GM18498 (cell line): ENCODE measurements around the gene CST4.
"Not testable (repeated sequence)": the region's sequence is repeated elsewhere in the genome, so short reads cannot be mapped to it uniquely, and the experiment has no call there.

Source experiments
- ATAC-seq: cut with Tn5 transposase; IDR thresholded peaks from one replicate; pipeline ENCODE4 v1.9.1; 2021; ENCODE audit warnings: mild to moderate bottlenecking, moderate library complexity; ENCODE audit not compliant: unreplicated experiment

The CST4 gene, protein sequence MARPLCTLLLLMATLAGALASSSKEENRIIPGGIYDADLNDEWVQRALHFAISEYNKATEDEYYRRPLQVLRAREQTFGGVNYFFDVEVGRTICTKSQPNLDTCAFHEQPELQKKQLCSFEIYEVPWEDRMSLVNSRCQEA

DNA sequence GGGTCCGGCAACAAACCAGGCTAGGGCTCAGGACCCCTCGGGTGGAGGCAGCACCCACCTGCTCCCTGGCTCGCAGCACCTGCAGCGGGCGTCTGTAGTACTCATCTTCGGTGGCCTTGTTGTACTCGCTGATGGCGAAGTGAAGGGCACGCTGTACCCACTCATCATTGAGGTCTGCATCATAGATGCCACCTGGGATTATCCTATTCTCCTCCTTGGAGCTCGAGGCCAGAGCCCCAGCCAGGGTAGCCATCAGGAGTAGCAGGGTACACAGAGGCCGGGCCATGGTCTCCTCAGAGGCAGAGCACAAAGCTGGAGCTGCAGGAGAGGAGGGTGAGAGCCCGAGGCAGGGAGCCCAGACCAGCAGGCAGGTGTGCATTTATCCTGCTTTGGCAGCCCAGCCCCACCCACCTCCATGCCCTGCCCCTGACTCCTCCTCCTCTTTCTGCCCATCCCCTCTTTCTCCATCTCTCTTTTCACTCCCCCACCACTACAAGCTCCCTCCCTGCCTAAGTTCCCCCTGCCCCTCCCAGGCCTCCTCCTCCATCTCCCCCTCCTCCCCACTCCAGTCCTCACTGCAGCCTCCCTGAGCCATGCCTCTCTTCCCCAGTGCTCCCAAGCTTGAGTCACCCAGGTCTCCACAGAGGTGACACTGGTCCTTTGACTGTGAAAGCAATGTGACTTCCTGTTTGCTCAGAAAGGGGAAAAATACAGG is at the start of gene CST4:
TSS of gene CST4 (minus strand) at position 355 of the 715 bp plus-strand sequence. CDS start at position 286, 69 bp downstream.
- not testable (repeated sequence) for ATAC-seq

DNA sequence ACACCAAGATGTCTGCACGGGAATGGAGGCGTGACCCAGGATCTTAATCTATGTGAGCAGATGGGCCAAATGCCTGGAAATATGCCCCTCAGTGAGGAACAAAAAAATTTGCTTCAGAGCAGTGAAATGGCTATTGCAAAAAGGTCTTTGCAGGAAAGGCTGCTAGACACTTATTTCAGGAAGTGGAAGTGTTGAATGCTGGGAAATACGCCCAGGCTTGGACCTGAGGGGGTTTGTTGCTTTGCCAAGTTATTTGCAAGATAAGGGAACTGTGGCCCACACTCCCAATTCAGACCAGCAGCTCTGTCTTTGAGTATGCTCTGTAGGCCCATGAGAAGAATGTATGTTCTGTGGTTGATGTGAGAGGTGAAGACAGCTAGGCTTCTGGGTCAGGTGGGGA is 46.6 kb upstream of the CST4 start:
- ATAC-seq, result not testable (repeated sequence)

- not testable (repeated sequence) for ATAC-seq
Observed at GRCh38 chr20:23734949-23735348, 46.1 kb upstream of the CST4 start.

- not testable (repeated sequence) for ATAC-seq
Observed at GRCh38 chr20:23734440-23734839, 45.6 kb upstream of the CST4 start.

GRCh38 chr20:23727016-23727415 is 38.2 kb upstream of the CST4 start:
- no peak for ATAC-seq

DNA sequence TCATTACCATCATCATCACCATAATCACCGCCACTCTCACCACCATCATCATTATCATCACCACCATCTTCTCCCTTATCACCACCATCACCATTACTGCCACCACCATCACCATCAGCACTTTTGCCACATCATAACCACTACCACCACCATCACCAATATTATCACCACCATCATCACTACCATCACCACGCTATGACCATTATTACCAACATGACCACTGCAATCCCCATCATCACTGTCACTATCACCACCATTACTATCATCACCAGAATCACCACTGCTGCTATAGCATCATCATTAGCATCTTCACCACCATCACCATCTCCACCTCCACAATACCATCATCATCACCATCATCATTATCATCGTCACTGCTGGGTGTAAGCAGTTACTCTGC is 36.3 kb upstream of the CST4 start:
- ATAC-seq, result no peak

- peak; percentile 79 for ATAC-seq
Observed at GRCh38 chr20:23723659-23724307, 34.9 kb upstream of the CST4 start.

DNA sequence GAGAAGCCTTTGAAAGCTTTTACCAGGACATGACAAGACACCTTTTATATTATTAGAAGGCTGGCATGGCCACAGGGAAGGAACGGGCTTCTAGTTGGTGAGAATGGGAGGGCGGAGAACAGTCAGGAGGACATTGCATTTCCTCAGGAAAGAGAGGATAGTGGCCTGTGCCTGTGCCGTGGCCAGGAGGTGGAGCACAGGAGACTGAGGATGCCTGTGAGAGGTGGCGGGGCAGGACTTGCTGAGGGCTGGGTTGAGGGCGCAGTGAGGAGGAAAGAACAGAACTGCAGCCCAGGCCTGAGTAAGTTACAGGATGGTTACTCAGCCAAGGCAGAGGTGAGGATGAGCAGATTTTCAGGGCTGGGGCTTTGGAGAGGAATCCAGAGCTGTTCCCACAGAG is 34.0 kb upstream of the CST4 start:
- ATAC-seq, result not testable (repeated sequence)

DNA sequence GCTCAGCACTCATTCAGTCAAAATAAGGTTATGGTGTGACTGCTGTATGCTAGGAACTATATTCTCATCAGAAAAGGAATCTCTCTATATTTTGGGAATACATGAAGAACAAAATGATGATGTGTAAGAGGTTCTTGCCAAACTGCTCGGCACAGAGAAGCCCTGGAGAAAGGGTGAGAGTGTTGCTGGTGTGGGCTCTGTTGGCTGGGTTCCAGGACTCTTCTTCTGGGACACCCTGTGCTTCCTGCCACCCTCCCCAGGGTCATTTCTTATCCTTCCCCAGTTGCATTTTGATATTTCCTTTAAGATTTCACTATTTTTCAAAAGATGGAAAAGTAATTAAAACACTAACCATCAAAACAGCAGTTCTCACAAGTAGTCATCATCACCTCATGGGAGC is 33.1 kb upstream of the CST4 start:
- no peak for ATAC-seq

DNA sequence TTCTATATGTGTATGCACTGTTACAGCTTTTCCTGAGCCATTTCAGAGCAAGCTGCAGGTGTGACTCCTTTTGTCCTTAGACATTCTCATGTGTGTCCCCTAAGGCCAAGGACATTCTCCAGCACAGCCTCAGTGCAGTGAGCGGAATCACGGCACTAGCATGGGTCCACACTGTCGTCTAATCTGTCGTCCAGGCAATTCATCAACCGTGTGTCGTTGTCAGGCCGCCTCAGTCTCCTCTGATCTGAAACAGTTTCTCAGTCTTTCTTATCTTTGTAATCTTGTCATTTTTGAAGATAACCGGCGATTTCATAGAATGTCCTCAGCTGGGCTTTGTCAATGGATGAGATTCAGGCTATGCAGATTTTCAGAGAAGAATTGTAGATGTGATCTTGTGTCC is 30.5 kb upstream of the CST4 start:
- not testable (repeated sequence) for ATAC-seq

- not testable (repeated sequence) for ATAC-seq
Observed at GRCh38 chr20:23711778-23712177, 22.9 kb upstream of the CST4 start.

- no peak for ATAC-seq
Observed at GRCh38 chr20:23710771-23711170, 21.9 kb upstream of the CST4 start.

GRCh38 chr20:23705895-23706294 is 17.1 kb upstream of the CST4 start:
- ATAC-seq, result no peak

- no peak for ATAC-seq
Observed at GRCh38 chr20:23702021-23702420, 13.2 kb upstream of the CST4 start.

- no peak for ATAC-seq
Observed at GRCh38 chr20:23700931-23701330, 12.1 kb upstream of the CST4 start.

GRCh38 chr20:23697947-23698346 is 9.1 kb upstream of the CST4 start:
- no peak for ATAC-seq

GRCh38 chr20:23695068-23695395 is 6.2 kb upstream of the CST4 start:
- ATAC-seq, result not testable (repeated sequence)

DNA sequence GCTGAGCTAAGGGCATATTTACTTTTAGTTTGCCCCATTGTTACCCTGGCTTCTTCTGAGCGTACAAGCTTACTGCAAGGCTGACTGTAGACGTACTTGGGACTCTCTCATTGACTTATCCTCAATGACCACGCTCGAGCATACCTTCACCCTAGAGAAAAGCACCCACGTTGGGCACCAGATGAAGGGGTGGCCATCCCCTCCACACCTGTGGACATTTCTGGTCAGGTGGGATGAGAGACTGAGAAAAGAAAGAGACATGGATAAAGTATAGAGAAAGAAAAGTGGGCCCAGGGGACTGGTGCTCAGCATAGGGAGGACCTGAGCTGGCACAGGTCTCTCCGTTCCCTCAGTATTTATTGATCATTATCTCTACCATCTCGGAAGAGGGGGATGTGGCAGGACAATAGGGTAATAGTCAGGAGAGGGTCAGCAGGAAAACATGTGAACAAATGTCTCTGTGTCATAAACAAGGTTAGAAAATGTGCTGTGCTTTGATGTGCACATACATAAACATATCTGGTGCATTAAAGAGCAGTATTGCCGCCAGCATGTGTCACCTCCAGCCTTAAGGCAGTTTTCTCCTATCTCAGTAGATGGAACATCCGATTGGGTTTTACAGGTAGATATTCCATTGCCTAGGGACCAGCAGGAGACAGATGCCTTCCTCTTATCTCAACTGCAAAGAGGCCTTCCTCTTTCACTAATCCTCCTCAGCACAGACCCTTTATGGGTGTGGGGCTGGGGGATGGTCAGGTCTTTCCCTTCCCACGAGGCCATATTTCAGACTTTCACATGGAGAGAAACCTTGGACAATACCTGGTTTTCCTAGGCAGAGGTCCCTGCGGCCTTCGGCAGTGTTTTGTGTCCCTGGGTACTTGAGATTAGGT is 5.6 kb upstream of the CST4 start:
- ATAC-seq, result not testable (repeated sequence)

GRCh38 chr20:23692725-23693619 is 4.1 kb upstream of the CST4 start:
- not testable (repeated sequence) for ATAC-seq

- no peak for ATAC-seq
Observed at GRCh38 chr20:23691675-23692074, 2.8 kb upstream of the CST4 start.
